Ureter (tissue), 1 donor: Measurements from ENCODE around the gene NAALADL1. TPM values are rescaled to one million over a fixed set of nuclear protein-coding genes. Genes with fewer than 3 reads are reported as not detected.

ENCODE experiments used
- DNase-seq: peaks from one replicate; pipeline ENCODE4 v3.0.0-alpha.2; 2020; ENCODE audit warnings: low spot score
- total RNA-seq: library from RNA; stranded (reverse); gene quantifications from one replicate; pipeline ENCODE4 v1.2.4, GENCODE V29; 2023
- donor health status: DM: yes; HTN: yes; CAD: no.

Gene NAALADL1, protein sequence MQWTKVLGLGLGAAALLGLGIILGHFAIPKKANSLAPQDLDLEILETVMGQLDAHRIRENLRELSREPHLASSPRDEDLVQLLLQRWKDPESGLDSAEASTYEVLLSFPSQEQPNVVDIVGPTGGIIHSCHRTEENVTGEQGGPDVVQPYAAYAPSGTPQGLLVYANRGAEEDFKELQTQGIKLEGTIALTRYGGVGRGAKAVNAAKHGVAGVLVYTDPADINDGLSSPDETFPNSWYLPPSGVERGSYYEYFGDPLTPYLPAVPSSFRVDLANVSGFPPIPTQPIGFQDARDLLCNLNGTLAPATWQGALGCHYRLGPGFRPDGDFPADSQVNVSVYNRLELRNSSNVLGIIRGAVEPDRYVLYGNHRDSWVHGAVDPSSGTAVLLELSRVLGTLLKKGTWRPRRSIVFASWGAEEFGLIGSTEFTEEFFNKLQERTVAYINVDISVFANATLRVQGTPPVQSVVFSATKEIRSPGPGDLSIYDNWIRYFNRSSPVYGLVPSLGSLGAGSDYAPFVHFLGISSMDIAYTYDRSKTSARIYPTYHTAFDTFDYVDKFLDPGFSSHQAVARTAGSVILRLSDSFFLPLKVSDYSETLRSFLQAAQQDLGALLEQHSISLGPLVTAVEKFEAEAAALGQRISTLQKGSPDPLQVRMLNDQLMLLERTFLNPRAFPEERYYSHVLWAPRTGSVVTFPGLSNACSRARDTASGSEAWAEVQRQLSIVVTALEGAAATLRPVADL
- total RNA-seq, result 10.3 TPM

DNA sequence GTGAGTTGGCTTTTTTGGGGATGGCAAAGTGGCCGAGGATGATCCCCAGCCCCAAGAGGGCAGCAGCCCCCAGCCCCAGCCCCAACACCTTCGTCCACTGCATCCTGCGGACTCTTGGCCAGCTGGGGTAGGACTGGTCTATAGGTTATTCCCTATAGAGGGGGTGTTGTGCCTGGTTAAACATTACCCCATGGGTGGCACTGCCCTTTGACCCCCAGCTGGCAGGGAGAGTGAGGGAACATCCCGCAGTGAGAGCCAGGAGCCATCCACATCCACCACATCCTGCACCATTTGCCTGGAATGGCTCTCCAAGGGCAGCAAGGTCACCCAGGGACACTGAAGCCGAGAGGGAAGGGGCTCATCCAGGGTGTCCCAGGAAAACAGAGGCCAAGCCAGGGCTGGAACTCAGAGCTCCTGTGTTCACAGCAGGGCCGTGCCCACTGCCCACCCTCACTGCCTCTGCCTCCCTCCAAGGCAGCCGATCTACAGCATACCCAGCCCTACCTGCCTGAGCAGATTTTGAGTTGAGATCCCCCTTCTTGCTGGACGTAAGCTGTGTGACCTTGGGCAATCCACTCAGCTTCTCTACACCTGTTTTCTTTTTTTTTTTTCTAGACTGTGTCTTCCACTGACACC is at the start of gene NAALADL1:
NAALADL1 (minus strand) TSS at position 135 of the 636 bp plus-strand sequence; CDS start at position 103, 32 bp downstream.
- no peak for DNase-seq

DNA sequence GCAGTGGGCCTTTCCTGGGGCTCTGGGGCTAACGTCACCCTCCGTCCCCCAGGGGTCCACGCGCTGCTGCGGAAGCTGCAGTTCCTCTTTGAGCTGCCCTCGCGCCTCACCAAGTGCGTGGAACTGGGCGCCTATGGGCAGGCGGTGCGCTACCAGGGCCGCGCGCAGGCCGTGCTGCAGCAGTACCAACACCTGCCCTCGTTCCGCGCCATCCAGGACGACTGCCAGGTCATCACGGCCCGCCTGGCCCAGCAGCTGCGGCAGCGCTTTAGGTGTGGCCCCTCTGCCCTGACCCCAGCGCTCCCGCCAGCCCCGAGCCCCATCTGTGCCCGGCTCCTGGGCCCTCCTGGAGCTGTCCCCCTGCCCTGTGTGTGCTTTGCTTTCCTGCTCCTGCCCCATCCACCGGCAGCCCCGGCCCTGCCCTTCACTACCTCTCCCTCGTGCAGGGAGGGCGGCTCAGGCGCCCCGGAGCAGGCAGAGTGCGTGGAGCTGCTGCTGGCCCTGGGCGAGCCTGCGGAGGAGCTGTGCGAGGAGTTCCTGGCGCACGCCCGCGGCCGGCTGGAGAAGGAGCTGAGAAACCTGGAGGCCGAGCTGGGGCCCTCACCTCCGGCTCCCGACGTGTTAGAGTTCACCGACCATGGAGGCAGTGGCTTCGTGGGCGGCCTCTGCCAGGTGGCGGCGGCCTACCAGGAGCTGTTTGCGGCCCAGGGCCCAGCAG is 49.6 kb upstream of the NAALADL1 start:
- DNase-seq, result no peak

DNA sequence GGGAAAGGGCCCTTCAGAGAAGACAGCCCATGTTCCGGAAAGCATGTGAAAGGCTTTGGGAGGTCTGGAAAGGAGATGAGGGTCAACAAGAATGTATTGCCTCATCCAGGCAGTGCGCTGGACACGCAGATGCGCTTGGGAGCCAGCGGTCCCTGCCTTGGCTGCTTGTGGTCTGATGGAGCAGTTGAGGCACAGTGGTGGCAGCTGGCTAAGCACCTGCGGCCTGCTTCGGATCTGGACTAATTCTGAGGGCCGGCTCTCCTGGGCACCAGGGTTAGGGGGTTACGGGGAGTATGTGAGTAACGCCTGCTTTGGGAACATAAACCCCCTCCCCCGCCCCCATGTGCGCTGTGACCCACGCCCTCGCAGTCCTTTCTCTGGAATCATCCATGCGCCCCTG is 48.7 kb upstream of the NAALADL1 start:
- DNase-seq, result no peak

DNA sequence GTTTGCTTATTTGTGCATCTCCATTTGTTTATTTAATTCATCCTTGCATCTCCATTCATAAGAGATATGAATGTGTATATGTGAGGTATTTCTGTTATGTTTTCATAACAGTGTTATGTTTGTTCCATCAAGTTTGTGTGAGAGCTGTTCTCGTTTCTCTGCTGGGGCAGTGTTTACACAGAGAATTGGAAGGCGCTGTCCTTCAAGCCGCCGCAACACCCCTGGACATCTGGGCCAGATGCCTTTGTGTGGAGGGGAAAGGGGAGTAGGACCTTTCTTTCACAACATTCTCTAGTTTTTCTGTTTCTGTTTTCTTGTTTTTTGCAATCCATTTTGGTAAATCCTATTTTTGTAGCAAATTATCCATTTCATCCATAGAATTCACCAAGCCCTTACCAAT is 46.3 kb upstream of the NAALADL1 start:
- no peak for DNase-seq

DNA sequence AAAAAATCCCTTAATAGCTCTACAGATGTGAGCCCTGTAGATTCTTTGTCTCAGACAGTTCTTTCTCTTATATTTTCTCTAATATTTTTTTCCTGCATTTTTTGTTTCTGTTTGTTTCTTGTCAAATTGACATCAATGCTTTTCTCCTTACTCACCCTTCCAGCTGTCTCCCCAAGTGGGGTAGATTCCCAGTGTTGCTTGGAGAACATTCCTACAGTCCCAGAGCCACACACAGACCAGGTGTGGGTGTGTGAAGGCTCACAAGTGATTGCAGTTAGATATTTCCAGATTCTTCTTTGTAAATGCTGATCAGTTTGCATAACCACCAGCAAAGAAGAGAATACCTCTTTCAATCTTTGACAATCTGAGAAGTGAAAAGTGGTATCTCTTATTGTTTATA is 45.1 kb upstream of the NAALADL1 start:
- no peak for DNase-seq

DNA sequence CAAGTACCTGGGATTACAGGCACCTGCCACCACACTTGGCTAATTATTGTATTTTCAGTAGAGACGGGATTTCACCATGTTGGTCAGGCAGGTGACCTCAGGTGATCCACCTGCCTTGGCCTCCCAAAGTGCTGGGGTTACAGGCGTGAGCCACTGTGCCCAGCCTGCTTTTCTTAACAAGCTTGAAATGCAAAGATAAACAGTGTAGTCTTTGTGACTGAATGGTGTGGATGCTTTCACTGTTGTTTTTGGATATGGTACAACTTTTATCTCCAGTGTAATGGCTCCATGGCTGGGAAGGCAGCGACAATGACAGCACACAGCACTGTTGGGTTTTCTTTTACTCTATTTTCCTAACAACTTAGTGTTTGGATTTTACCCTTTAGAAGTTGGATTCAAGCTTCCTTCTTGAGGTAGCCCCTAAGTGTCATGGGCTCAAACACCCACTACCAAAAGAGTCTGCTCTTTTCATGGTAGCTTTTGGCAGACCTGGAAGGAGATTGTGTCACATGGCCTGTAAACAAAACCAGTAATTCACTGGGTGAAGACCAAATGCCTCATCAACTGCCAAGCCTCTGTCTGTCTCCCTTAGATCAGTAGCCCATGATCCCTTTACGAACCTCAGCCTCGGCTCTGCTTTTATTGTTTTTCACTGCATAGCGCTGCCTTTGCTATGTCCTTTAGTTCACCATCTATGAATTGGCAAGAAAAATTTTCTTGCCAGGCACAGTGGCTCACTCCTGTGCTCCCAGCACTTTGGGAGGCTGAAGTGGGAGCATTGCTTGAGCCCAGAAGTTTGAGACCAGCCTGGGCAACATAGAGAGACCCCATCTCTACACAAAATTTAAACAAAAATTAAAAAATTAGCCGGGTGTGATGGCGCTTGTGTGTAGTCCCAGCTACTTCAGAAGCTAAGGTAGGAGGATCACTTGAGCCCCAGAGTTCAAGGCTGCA is 44.1 kb upstream of the NAALADL1 start:
- DNase-seq, result no peak

DNA sequence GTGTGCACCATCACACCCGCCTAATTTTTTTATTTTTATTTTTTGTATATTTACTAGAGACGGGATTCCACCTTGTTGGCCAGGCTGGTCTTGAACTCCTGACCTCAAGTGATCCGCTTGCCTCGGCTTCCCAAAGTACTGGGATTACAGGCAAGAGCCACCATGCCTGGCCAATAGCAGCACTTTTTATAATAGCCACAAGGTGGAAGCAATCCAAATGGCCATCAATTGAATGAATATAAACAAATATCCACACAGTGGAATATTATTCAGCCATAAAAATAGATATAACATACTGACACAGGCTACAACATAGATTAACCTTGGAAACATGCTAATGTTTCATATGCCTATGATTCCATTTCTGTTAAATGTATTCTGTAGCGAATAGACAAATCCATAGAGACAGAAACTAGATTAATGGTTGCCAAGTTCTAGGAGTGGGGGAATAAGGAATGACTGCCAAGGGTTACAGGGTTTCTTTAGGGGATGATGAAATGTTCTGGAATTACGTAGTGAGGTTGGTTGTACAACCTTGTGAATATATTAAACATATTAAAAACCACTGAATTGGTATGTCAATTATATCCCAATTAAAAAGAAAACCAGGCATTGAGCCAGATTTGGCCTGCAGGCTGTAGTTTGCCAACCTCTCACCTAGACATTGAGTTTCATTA is 42.5 kb upstream of the NAALADL1 start:
- no peak for DNase-seq

DNA sequence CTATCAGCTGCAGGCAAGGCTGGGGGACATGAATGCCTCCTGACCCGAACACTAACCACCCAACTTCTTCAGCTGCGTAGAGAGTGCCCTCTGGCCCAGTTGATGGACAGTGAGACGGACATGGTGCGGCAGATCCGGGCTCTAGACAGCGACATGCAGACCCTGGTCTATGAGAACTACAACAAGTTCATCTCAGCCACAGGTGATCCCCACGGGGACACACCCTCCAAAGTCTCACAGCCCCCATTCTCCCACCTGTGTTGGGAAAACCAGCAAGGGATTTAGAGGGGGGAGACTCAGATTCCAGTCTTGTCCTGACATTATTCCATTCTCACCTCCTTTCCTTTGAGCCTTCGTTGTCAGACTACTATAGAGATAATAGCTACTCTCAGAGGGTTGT is 38.6 kb upstream of the NAALADL1 start:
- no peak for DNase-seq

DNA sequence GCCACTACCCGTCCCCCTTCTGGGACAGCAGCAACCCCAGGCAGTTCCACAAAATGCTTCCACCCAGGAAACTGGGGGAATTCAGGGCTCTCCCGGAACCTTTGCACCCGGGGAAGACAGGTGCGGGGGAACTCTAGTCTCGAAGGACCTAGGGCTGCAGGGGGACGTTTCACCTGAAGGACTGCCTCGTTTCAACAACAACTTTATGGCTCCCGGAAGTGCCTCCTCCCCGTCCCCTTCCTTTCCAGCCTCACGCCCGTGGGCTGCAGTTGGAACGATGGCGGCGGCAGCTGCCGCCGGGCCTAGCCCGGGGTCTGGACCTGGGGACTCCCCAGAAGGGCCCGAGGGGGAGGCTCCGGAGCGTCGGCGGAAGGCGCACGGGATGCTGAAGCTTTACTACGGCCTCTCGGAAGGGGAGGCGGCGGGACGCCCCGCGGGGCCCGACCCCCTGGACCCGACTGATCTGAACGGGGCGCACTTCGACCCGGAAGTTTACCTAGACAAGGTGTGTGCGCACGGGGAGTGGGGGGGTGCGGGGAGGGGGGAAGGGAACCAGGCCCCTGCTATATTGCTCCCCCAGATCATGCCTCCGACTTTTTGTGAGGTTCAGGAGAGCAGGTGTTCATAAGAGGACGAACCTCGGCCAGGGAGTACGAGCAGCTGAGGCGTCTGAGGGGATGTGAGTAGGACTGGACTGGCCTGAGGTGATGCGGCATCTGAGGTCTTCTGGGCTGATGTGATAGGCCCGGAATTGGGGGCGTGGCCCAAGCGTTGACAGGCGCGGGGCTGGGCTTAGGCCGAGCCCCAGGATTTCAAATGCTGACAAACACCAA is 37.8 kb upstream of the NAALADL1 start, which contains the start of gene VPS51:
VPS51 (plus strand) TSS at position 241 of the 833 bp plus-strand sequence; CDS start at position 278, 37 bp downstream.
- DNase-seq, result peak; percentile 91

DNA sequence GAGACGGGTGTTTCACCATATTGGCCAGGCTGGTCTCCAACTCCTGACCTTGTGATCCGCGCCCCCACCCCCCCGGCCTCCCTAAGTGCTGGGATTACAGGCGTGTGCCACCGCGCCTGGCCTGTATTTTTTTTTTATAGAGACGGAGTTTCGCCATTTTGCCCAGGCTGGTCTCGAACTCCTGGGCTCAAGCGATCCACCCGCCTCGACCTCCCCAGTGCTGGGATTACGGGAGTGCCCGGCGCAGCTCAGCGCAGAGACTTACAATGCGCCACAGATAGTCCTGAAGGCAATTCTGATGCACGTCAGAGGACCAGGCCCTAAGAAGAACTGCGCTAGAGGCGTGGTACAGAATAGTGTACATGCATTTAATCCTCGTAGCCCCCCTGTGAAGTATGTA is 37.1 kb upstream of the NAALADL1 start:
- DNase-seq, result no peak

DNA sequence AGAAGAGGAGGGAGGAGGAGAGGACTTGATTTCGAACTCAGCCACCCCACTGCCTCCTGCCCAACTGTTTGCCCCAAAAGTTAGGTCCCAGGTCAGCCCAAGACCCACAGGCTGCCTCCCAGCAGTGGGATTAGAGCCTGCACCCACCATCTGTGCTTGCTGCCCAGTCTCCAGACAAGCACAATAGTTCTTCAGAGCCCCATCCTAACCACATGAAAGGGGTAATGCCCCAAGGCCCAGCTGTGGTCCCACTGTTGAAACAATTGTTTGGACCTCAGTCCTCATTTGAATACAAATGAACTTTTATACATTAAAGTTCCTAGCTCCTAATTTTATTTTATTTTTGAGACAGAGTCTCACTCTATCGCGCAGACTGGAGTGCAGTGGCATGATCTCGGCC is 32.3 kb upstream of the NAALADL1 start:
- DNase-seq, result no peak

DNA sequence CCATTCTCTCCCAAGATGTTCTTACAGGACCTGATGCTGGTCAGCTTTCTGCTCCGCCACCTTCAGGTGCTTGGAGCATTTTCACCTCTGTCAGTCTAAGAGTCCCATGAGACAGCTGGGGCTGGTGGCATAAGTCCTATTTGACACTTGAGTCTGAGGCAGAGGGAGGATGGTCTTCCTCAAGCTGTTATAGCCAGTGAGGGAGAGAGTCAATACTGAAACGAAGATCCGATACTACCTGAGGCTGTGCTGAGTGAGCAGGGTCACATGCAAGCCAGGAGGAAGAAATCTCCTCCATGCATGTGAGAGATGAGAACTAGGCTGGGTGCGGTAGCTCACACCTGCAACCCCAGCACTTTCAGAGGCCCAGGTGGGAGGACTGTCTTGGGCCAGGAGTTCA is 31.3 kb upstream of the NAALADL1 start:
- DNase-seq, result no peak

DNA sequence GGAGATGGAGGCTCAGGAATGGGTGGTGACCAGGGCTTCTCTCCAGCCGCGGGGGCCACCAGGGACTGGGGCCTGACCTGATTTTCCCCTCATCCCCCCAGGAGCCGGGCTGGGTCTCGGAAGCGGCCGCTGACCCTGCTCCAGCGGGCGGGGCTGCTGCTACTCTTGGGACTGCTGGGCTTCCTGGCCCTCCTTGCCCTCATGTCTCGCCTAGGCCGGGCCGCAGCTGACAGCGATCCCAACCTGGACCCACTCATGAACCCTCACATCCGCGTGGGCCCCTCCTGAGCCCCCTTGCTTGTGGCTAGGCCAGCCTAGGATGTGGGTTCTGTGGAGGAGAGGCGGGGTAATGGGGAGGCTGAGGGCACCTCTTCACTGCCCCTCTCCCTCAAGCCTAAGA is 29.5 kb upstream of the NAALADL1 start:
- DNase-seq, result no peak

DNA sequence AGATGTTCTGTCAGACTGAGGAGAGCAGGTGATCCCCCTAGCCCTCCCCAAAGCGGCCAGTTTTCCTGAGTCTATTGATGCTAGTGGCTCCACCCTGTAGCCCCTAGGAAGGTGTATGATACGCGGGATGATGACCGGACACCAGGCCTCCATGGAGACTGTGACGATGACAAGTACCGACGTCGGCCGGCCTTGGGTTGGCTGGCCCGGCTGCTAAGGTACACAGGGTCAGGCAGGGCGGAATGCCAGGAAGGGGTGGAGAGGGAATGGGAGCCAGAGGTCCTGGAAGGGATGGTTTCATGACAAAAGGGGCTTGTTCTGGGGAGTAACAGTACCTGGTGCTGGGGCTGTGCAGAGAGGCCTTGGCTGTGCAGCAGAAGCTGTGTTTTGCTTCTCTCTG is 28.9 kb upstream of the NAALADL1 start:
- DNase-seq, result no peak

DNA sequence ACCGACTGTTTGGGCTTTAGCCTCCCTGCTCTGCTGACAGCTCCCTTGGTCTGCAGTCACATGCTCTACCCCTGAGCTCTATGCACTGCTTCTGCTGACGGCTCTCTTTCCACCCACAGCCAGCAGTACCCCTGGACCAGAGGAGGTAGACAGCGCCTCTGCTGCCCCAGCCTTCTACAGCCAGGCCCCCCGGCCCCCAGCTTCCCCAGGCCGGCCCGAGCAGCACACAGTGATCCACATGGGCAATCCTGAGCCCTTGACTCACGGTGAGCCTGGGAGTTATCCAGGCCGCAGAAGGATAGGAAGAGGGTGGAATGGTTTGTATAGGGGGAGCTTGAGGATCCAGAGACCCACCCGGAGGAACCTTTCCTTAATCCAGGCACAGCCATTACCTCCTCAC is 28.5 kb upstream of the NAALADL1 start:
- no peak for DNase-seq

DNA sequence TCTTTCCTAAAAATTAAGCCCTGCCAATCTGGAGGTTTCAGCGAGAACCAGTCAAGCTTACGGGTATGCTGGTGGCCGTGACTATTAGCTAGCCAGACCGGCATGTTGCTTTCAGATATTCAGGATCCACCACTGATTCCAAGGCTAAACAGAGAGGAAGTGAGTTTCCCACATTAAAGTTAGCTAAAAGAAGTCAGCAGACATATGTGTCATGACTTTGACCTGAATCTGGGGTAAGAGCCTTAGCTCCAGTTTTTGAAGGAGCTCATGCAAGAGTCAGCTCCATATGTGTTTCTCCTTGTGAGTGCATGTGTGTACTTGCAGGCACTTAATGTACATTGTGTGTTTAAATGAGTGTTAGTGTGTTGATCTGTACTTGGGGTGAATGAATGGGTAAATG is 27.1 kb upstream of the NAALADL1 start:
- no peak for DNase-seq

DNA sequence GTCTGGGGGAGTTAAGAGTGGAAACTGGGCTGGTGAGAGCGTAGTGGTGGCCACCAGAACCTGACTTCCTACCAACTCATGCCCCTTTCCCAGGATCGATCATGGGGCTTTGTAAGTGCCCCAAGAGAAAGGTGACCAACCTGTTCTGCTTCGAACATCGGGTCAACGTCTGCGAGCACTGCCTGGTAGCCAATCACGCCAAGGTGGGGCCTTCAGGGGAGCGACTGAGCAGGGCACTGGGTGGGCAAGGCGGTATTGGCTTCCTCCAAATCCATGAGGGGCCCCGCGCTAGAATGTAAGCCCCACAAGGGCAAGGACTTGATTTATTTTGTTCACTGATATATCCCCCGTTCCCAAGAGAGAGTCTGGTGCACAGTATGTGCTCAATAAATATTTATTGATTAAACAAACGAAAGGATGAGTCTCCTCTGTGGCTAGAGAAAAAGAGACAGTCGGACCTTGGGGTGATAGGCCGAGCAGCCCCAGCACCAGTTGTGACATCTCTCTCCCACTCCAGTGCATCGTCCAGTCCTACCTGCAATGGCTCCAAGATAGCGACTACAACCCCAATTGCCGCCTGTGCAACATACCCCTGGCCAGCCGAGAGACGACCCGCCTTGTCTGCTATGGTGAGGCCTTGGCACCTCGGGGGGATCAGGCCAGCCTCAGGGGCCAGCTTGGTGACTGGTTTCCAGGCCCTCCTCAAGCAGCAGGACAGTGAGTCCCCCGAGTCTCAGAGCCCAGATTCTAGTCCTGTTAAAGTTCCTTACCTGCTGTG is 26.4 kb upstream of the NAALADL1 start:
- no peak for DNase-seq

DNA sequence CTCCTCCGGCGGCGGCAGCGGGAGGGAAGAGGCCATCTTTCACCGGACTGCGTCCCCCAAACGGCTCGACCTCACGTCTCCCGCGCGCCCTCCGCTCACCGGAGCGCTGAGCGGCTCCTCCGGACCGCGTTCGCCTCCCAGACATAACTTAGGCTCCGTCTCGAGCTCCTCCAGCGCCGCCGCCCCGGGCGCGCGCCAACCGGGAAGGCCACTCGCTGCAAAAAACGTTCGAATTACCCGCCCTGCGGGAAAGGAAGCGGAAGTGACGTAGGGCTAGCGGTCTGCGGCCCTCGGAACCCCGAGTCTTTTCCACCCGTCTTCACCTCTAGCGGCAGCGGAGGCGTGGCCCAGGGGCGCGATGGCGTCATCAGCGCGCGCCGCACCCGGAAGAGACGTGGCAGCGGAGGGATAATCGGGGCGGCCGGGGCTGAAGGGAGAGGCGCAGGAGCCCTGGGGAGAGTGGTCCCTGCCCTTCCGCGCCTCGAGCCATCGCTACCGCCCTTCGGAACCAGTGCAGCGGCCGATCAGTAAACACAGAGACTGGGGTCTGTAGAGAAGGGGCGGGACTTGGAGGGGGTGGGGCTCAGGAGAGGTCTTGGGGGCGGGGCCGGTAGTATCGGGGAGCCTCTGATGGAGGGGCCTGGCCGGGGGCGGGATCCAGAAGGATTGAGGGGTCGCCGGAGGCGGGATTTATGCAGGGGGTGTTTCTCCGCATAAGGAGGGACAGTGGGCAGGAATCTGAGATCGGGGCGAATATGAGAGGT is 25.7 kb upstream of the NAALADL1 start, which contains the start of the genes CDCA5 and ZFPL1:
CDCA5 (minus strand) TSS at position 207 of the 764 bp plus-strand sequence; CDS start at position 145, 62 bp downstream.
ZFPL1 (plus strand) TSS at position 389 of the 764 bp plus-strand sequence. CDS start 477 bp downstream, outside the sequence.
- peak; percentile 95 for DNase-seq
